ENCODE data around the gene PMF1. TPM values are rescaled to one million over a fixed set of nuclear protein-coding genes. Genes with fewer than 3 reads are reported as not detected.
A peak's percentile ranks its signal among the peaks of the same experiment; 100 is the strongest.

The PMF1 gene
- total RNA-seq, 2 experiments from 2014 or later, result 62.8 to 72.5 TPM

DNA sequence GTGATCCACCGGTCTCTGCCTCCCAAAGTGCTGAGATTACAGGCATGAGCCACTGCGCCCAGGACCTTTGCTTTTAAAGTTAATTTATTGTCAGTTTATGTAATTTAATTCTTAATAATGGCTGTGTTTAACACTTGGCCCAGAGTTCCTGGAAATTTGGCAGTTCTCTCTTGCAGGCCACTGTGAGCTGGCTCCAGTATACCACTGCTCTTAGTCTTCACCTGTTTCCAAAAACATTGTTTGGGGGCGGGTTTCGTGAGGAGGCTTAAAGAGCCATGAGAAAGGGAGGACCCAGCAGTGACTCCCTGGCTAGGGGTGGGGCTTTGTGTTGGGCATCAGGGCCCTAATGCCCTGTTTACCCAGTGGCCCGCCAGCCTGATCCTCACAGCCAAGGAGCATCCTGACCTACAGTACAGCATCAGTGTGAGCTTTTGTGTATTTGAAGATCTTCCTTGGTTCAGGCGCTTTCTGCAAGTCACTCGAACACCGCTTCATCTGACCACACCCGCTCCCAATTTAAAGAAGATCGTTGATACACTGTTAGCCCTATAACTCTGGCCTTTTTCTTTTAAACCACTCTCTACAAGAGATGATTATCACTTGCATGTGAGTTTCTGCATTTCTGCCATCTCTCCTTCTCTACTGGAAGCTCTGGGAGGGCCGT is 17.1 kb downstream of the PMF1 start:
- Mint-ChIP-seq H3K27ac (peak overlapping the region; percentile 26), H3K4me3 (no peak overlapping the region), H3K9me3 (ENCODE audit: low read depth) (no peaks in the 10 kb centered on the region), H3K4me1 (peaks cover 35% of the 10 kb centered on the region), H3K27me3 (no peaks in the 10 kb centered on the region), H3K36me3 (peaks cover 34% of the 10 kb centered on the region)
- no peak for DNase-seq
- CTCF ChIA-PET, result interaction anchor here (1.0 to 9.1 kb wide), 4 partner anchors 12 to 82 kb away, joined by 3 to 267 read pairs (median 10); partner anchors contain the start of genes PMF1 and SEMA4A
- no peak for ATAC-seq

DNA sequence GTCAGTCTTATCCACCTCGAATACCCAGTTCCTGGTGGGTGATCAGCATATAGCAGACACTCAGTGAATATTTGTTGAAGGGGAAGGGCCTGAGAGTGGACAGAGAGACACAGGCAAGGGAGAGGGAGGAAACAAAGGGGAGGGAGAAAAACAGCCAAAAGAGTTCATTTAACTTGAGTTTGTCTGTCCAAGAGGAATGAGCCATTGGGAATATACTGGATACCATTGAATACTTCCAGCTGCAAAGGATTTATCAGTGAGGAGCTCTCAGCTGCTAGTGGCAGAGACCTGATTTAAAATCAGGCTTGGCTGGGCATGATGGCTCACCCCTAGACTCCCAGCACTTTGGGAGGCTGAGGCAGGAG is 17.6 kb downstream of the PMF1 start:
- ATAC-seq (no peak), DNase-seq (no peak)
- CTCF ChIA-PET, result interaction anchor here (1.0 to 9.1 kb wide), 2 partner anchors 13 to 83 kb away, joined by 3 to 267 read pairs; partner anchors contain the start of gene SEMA4A
- Mint-ChIP-seq H3K9me3 (ENCODE audit: low read depth) (no peaks in the 10 kb centered on the region), H3K27me3 (no peaks in the 10 kb centered on the region), H3K27ac (peak overlapping the region; percentile 26), H3K4me1 (peaks cover 30% of the 10 kb centered on the region), H3K36me3 (peaks cover 31% of the 10 kb centered on the region), H3K4me3 (no peak overlapping the region)

DNA sequence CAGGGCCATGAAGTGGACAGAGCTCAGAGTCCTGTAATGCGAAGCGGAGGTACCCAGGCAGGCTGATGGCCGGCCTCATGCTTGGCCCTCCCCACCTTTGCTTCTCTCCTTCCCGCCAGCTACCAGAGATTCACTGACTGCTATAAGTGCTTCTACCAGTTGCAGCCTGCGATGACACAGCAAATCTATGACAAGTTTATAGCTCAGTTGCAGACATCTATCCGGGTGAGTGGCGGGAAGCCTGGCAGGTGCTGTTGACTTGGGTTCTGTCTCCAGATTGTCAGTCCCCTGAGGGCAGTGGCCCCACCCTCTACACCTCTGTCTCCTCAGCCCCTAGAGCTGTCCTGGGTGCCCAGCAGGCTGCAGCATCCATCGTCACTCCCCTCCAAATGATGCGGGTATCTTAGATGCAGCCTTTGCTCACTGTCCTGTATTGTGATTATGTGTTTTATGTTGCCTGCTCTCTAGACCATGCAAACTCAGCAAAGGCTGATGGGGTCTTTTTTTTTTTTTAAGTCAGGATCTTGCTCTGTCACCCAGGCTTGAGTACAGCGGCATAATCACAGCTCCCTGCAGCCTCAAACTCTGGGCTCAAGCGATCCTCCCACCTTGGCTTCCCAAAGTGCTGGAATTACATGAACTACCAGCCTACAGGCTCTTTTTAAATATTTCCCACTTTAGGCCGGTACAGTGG is 19.5 kb downstream of the PMF1 start:
- H3K36me3 Mint-ChIP-seq, result peaks cover 34% of the 10 kb centered on the region
- H3K27ac Mint-ChIP-seq, result no peak overlapping the region
- CTCF ChIA-PET, result interaction anchor here (0.6 kb wide), 1 partner anchor 33 kb away, joined by 3 read pairs; no protein-coding TSS in a partner anchor
- ATAC-seq, result no peak
- no peaks in the 10 kb centered on the region for H3K27me3 Mint-ChIP-seq
- H3K4me3 Mint-ChIP-seq, result no peak overlapping the region
- no peak for DNase-seq
- H3K9me3 Mint-ChIP-seq (ENCODE audit: low read depth), result no peaks in the 10 kb centered on the region
- peaks cover 17% of the 10 kb centered on the region for H3K4me1 Mint-ChIP-seq

DNA sequence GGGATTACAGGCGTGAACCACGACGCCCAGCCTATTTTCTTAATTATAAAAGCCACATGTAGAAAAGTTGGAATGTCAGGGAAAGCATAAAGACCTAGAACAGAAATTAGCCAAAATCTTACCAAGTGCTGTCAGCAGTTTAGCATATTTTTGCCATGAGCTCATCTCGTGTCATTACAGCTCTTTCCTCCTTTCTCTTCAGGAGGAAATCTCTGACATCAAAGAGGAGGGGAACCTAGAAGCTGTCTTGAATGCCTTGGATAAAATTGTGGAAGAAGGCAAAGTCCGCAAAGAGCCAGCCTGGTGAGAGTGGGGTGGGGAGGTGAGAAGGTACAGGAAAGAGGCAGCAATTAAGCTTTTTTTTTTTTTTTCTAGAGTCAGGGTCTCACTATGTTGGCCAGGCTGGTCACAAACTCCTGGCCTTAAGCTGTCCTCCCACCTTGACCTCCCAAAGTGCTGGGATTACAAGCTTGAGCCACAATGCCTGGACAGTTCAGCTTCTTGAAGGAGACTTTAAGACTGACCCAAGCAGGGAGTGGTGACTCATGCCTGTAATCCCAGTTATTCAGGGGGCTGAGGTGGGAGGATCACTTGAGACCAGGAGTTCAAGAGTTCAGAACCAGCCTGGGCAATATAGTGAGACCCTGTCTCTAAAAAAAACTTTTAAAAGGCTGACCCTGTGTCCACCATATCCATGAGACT is 20.8 kb downstream of the PMF1 start:
- peaks cover 36% of the 10 kb centered on the region for H3K36me3 Mint-ChIP-seq
- no peak overlapping the region for H3K4me3 Mint-ChIP-seq
- CTCF ChIA-PET, result interaction anchor here (0.5 to 1.3 kb wide), 6 partner anchors 18 to 649 kb away, joined by 3 to 4 read pairs (median 3); no protein-coding TSS in a partner anchor
- no peaks in the 10 kb centered on the region for H3K27me3 Mint-ChIP-seq
- H3K4me1 Mint-ChIP-seq, result peaks cover 12% of the 10 kb centered on the region
- H3K9me3 Mint-ChIP-seq (ENCODE audit: low read depth), result no peaks in the 10 kb centered on the region
- ATAC-seq (no peak), DNase-seq (no peak)
- no peak overlapping the region for H3K27ac Mint-ChIP-seq

DNA sequence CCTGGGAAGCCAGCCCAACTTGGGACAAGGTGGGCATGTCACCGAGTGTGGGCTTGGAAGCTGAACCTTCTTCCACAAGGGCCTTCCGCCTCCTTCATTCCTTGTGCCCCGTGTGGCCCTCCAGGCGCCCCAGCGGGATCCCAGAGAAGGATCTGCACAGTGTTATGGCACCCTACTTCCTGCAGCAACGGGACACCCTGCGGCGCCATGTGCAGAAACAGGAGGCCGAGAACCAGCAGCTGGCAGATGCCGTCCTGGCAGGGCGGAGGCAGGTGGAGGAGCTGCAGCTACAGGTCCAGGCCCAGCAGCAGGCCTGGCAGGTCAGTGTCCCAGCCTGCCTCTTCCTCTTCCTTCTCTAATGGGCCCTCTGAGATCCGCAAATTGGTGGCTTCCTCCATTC is 23.4 kb downstream of the PMF1 start:
- CTCF ChIA-PET, result no interaction called here
- no peaks in the 10 kb centered on the region for H3K9me3 Mint-ChIP-seq (ENCODE audit: low read depth)
- ATAC-seq (no peak), DNase-seq (no peak)
- H3K4me3 Mint-ChIP-seq, result no peak overlapping the region
- no peaks in the 10 kb centered on the region for H3K27me3 Mint-ChIP-seq
- H3K36me3 Mint-ChIP-seq, result peaks cover 29% of the 10 kb centered on the region
- no peak overlapping the region for H3K27ac Mint-ChIP-seq
- H3K4me1 Mint-ChIP-seq, result peaks cover 1% of the 10 kb centered on the region

DNA sequence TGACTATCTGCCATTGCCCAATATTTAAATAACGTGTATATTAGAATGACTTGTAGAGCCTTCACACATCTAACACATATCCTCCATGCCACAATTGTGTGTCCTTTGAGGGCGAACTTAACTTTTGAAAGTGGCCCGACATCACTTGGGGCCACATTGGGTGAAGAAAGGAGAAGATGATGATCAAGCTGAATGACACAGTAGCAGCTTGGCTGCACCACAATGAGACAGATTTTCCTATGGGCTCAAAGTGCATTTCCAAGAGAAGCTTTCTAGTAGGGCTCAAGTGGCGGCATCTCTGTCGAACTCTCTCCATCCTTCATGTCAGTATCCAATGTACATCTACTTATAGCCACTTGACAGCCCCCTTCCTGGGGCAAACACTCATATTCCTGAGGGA is 25.4 kb downstream of the PMF1 start:
- ATAC-seq, result no peak
- H3K4me1 Mint-ChIP-seq, result peaks cover 5% of the 10 kb centered on the region
- no peaks in the 10 kb centered on the region for H3K27me3 Mint-ChIP-seq
- DNase-seq, result no peak
- no peaks in the 10 kb centered on the region for H3K9me3 Mint-ChIP-seq (ENCODE audit: low read depth)
- no peak overlapping the region for H3K4me3 Mint-ChIP-seq
- CTCF ChIA-PET, result interaction anchor here (0.5 to 1.4 kb wide), 5 partner anchors 11 to 208 kb away, joined by 3 to 7 read pairs (median 4); no protein-coding TSS in a partner anchor
- H3K36me3 Mint-ChIP-seq, result peaks cover 29% of the 10 kb centered on the region
- H3K27ac Mint-ChIP-seq, result no peak overlapping the region

DNA sequence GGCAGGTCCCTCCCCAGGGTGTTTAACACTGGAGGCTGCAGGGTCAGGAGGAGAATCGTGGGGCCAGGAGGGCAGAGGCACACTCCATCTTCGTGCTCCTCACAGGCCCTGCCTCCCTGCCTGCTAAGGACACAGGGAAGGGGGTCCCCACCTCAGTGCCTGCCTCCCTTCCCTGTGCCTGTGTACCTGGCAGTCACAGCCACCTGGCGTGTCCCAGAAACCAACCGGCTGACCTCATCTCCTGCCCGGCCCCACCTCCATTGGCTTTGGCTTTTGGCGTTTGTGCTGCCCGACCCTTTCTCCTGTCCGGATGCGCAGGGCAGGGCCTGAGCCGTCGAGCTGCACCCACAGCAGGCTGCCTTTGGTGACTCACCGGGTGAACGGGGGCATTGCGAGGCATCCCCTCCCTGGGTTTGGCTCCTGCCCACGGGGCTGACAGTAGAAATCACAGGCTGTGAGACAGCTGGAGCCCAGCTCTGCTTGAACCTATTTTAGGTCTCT is 28.6 kb downstream of the PMF1 start:
- DNase-seq, result no peak
- no peaks in the 10 kb centered on the region for H3K9me3 Mint-ChIP-seq (ENCODE audit: low read depth)
- CTCF ChIA-PET, result interaction anchor here (0.8 to 1.2 kb wide), 2 partner anchors 20 to 144 kb away, joined by 3 read pairs; no protein-coding TSS in a partner anchor
- H3K27me3 Mint-ChIP-seq, result no peaks in the 10 kb centered on the region
- H3K36me3 Mint-ChIP-seq, result peaks cover 19% of the 10 kb centered on the region
- no peak overlapping the region for H3K27ac Mint-ChIP-seq
- ATAC-seq, result no peak
- H3K4me1 Mint-ChIP-seq, result peaks cover 25% of the 10 kb centered on the region
- no peak overlapping the region for H3K4me3 Mint-ChIP-seq

DNA sequence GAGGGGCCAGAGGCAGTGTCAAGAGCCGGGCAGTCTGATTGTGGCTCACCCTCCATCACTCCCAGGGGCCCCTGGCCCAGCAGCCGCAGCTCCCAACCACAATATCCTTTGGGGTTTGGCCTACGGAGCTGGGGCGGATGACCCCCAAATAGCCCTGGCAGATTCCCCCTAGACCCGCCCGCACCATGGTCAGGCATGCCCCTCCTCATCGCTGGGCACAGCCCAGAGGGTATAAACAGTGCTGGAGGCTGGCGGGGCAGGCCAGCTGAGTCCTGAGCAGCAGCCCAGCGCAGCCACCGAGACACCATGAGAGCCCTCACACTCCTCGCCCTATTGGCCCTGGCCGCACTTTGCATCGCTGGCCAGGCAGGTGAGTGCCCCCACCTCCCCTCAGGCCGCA is 29.1 kb downstream of the PMF1 start, which contains the start of gene BGLAP:
BGLAP (plus strand) TSS at position 259 of the 400 bp plus-strand sequence; CDS start at position 307, 48 bp downstream.
- Mint-ChIP-seq H3K36me3 (peaks cover 16% of the 10 kb centered on the region), H3K27ac (no peak within 1 kb of the TSS)
- CTCF ChIA-PET, result interaction anchor here (0.8 to 1.2 kb wide), 2 partner anchors 19 to 144 kb away, joined by 3 read pairs; no protein-coding TSS in a partner anchor

DNA sequence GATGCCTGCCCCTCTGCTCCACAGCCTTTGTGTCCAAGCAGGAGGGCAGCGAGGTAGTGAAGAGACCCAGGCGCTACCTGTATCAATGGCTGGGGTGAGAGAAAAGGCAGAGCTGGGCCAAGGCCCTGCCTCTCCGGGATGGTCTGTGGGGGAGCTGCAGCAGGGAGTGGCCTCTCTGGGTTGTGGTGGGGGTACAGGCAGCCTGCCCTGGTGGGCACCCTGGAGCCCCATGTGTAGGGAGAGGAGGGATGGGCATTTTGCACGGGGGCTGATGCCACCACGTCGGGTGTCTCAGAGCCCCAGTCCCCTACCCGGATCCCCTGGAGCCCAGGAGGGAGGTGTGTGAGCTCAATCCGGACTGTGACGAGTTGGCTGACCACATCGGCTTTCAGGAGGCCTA is 29.9 kb downstream of the PMF1 start:
- Mint-ChIP-seq H3K4me1 (peaks cover 26% of the 10 kb centered on the region), H3K4me3 (no peak overlapping the region), H3K36me3 (peaks cover 12% of the 10 kb centered on the region), H3K27me3 (no peaks in the 10 kb centered on the region), H3K27ac (no peak overlapping the region), H3K9me3 (ENCODE audit: low read depth) (no peaks in the 10 kb centered on the region)
- ATAC-seq (no peak), DNase-seq (no peak)
- CTCF ChIA-PET, result no interaction called here

More for the DNA sequence above, 29.1 kb downstream of the PMF1 start, which contains the start of gene BGLAP:
- no peak for DNase-seq
- Mint-ChIP-seq H3K4me3 (no peak within 1 kb of the TSS), H3K9me3 (ENCODE audit: low read depth) (no peaks in the 10 kb centered on the region), H3K27me3 (no peaks in the 10 kb centered on the region), H3K4me1 (peaks cover 26% of the 10 kb centered on the region)
- no peak for ATAC-seq

DNA sequence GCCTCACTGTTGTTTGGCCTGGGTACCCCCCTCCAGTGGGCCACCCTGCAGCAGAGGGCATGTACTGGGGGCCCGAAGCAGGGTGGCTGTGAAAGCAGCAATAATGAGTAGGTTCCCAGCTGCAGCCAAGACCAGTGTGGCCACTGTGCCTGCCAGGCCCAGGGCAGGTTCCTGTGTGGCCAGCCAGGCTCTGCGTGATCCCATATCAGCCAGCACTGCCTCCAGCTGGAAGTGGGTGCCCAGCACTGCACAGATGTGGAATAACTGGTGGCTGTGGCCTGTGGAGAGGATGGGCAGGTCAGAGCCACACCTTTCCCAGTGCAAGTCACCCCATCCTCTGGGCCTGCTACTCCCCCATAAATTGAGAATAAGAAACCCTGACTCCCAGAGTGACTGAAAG is 31.3 kb downstream of the PMF1 start:
- peaks cover 26% of the 10 kb centered on the region for H3K4me1 Mint-ChIP-seq
- DNase-seq (no peak), ATAC-seq (no peak)
- H3K4me3 Mint-ChIP-seq, result no peak overlapping the region
- H3K27ac Mint-ChIP-seq, result no peak overlapping the region
- no peaks in the 10 kb centered on the region for H3K9me3 Mint-ChIP-seq (ENCODE audit: low read depth)
- peaks cover 6% of the 10 kb centered on the region for H3K36me3 Mint-ChIP-seq
- CTCF ChIA-PET, result no interaction called here
- H3K27me3 Mint-ChIP-seq, result no peaks in the 10 kb centered on the region

DNA sequence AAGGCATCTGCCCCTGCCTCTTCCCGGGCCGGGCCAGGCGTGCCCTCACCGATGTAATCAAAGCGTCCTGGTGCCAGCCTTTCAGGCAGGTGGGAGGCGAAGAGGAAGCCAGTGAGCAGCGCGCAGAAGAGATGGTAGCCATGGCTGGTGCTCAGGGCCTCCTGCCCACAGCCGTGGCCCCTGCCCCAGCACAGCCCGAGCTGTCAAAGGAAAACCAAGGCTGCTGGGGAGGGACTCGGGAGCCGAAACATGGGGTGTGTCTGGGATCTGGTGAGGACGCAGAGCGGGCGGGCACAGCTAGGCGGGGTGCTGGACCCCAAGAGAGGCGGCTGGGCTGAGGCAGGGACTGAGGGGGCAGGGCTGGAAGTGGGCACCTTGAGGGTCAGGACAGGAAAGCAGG is 31.9 kb downstream of the PMF1 start:
- no peaks in the 10 kb centered on the region for H3K27me3 Mint-ChIP-seq
- H3K4me3 Mint-ChIP-seq, result peak overlapping the region; percentile 74
- peaks cover 5% of the 10 kb centered on the region for H3K36me3 Mint-ChIP-seq
- ATAC-seq, result no peak
- CTCF ChIA-PET, result interaction anchor here (0.7 to 3.6 kb wide), 3 partner anchors 19 to 148 kb away, joined by 3 to 22 read pairs (median 5); no protein-coding TSS in a partner anchor
- H3K4me1 Mint-ChIP-seq, result peaks cover 26% of the 10 kb centered on the region
- no peaks in the 10 kb centered on the region for H3K9me3 Mint-ChIP-seq (ENCODE audit: low read depth)
- DNase-seq, result no peak
- H3K27ac Mint-ChIP-seq, result peak overlapping the region; percentile 78

DNA sequence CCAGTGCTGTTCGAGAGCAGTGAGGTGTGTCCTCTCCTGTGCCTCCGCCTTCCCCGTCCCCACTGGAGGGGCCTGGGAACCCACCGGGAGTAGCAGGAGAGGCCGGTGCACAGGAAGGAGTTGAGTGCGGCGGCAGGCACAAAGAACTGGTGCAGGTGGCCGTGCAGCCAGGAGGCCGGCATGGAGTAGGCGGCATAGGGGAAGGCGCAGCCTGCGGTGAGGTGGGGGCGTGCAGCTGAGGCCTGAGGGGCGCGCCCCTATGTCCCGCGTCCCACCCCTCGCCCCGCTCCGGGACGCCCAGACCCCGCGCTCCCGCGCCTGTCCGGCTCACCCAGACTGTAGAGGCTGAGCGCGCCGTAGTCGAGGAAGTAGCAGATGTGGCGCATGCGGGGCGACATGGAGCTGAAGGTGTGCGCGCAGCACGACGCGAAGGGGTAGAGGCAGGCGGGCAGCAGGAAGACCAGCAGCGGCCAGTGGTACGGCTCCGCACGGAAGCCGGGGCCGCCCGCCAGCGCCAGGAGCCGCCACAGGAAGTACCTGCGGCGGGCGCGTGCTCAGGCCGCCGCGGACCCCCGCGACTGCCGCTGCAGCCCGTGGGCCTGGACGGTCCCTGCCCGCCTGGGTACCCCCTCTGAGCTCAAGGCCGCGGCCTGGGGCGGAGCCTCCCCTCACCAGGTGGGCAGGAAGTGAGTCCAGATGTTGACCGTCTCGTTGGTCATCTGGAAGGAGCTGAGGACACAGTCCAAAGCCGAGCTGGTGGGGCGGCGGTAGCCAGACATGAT is 32.8 kb downstream of the PMF1 start:
- DNase-seq (peak; percentile 61), ATAC-seq (peak; percentile 75)
- Mint-ChIP-seq H3K27ac (peak overlapping the region; percentile 78), H3K27me3 (no peaks in the 10 kb centered on the region), H3K36me3 (peaks cover under 1% of the 10 kb centered on the region), H3K4me3 (peak overlapping the region; percentile 74), H3K4me1 (peaks cover 26% of the 10 kb centered on the region), H3K9me3 (ENCODE audit: low read depth) (no peaks in the 10 kb centered on the region)
- CTCF ChIA-PET, result interaction anchor here (0.9 to 3.6 kb wide), 6 partner anchors 14 to 179 kb away, joined by 3 to 22 read pairs (median 4); no protein-coding TSS in a partner anchor

Data from activated CD8-positive, alpha-beta memory T cell treated with anti-CD3 and anti-CD28 coated beads, Interleukin-2, amount 10 ng/mL, durations not matched to agents 7 days and 5 days (primary cell).